Stimulated activated naive CD8-positive, alpha-beta T cell treated with anti-CD3 and anti-CD28 coated beads, Interleukin-15, amount 100 ng/mL, for 72 hours (primary cell): ENCODE data around the gene PCDHGB7.
"Not testable (repeated sequence)": the region's sequence is repeated elsewhere in the genome, so short reads cannot be mapped to it uniquely, and the experiment has no call there.

Experiments
- ATAC-seq: fragments of 150-1000 bp; cut with Tn5 transposase; 2 replicates; pipeline ENCODE4 v1.10.0; 2021; ENCODE audit warnings: mild to moderate bottlenecking, moderate library complexity
- DNase-seq, 2 donors: peaks; one replicate each; pipeline ENCODE4 v3.0.0; 2021 to 2022
- H3K27ac Mint-ChIP-seq, 2 donors: one replicate each; pipeline ENCODE4 v1.8.0; 2022; ENCODE audit warnings: mild to moderate bottlenecking in 2 of 2, mixed read lengths in 2 of 2, moderate library complexity in 2 of 2
- H3K27me3 Mint-ChIP-seq: one replicate; pipeline ENCODE4 v1.8.0; 2022; ENCODE audit warnings: mixed read lengths
- H3K4me1 Mint-ChIP-seq: one replicate; pipeline ENCODE4 v1.8.0; 2022; ENCODE audit warnings: mild to moderate bottlenecking, mixed read lengths
- H3K4me3 Mint-ChIP-seq, 2 donors: one replicate each; pipeline ENCODE4 v1.8.0; 2022; ENCODE audit warnings: mild to moderate bottlenecking in 2 of 2, mixed read lengths in 2 of 2, moderate library complexity in 1 of 2
- H3K9me3 Mint-ChIP-seq, 2 donors: one replicate each; pipeline ENCODE4 v1.8.0; 2022; ENCODE audit warnings: mixed read lengths in 2 of 2

The PCDHGB7 gene

DNA sequence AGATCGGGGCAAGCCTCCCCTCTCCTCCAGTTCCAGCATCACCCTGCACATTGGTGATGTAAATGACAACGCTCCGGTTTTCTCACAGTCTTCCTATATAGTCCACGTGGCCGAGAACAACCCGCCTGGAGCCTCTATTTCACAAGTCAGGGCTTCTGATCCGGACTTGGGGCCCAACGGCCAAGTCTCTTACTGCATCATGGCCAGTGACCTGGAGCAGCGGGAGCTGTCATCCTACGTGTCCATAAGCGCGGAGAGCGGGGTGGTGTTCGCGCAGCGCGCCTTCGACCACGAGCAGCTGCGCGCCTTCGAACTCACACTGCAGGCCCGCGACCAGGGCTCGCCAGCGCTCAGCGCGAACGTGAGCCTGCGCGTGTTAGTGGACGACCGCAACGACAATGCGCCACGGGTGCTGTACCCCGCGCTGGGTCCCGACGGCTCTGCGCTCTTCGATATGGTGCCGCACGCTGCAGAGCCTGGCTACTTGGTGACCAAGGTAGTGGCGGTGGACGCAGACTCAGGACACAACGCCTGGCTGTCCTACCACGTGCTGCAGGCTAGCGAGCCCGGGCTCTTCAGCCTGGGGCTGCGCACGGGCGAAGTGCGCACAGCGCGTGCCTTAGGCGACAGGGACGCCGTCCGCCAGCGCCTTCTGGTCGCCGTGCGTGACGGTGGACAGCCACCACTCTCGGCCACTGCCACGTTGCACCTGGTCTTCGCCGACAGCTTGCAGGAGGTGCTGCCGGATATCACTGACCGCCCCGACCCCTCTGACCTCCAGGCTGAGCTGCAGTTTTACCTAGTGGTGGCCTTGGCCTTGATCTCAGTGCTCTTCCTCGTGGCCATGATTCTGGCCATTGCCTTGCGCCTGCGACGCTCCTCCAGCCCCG lies 28.1 kb upstream of the PCDHGB7 start:
- H3K27ac Mint-ChIP-seq = no peak overlapping the region
- peaks cover 29 to 46% of the 10 kb centered on the region in 2 donors for H3K9me3 Mint-ChIP-seq
- no peaks in the 10 kb centered on the region for H3K4me1 Mint-ChIP-seq
- peaks cover 83% of the 10 kb centered on the region for H3K27me3 Mint-ChIP-seq
- no peak for ATAC-seq
- no peak for DNase-seq
- H3K4me3 Mint-ChIP-seq = no peak overlapping the region

DNA sequence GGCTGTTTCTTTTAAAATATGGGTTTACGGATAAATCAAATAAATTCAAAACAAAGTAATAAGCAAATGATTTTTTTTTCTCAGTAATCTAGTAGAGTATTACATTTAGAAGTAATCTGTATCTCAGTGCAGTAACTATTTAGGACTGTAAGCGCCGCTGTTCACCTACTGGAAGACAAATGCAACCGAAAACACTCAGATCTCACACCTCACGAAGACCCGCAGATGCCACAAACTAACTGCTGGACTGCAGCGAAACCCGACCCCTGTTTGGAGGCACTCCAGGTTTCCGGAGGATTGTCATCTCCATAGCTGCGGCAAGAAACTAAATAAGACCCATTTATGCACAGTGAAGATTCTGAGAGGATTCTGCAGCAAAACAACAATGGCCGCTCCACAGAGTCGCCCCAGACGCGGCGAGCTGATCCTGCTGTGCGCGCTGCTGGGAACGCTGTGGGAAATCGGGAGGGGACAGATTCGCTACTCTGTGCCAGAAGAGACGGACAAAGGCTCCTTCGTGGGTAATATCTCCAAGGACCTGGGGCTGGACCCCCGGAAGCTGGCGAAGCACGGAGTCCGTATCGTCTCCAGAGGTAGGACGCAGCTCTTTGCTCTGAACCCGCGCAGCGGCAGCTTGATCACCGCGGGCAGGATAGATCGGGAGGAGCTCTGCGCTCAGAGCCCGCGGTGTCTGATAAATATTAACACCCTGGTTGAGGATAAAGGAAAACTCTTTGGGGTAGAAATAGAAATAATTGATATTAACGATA lies 24.9 kb upstream of the PCDHGB7 start, which contains the start of gene PCDHGA8:
TSS of gene PCDHGA8 (plus strand) at position 205 of the 770 bp plus-strand sequence. CDS start at position 386, 181 bp downstream.
- Mint-ChIP-seq H3K27me3 (peaks cover 81% of the 10 kb centered on the region), H3K27ac (peak within 1 kb of the TSS in 1 of 2 donors; percentile 86), H3K4me3 (no peak within 1 kb of the TSS), H3K4me1 (no peaks in the 10 kb centered on the region), H3K9me3 (peaks cover 25 to 38% of the 10 kb centered on the region in 2 donors)
- no peak for DNase-seq
- ATAC-seq = no peak

DNA sequence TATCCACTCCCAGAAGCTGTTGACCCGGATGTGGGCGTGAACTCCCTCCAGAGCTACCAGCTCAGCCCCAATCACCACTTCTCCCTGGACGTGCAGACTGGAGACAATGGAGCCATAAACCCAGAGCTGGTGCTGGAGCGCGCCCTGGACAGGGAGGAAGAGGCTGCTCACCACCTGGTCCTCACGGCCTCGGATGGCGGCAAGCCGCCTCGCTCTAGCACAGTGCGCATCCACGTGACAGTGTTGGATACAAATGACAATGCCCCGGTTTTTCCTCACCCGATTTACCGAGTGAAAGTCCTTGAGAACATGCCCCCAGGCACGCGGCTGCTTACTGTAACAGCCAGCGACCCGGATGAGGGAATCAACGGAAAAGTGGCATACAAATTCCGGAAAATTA lies 24.2 kb upstream of the PCDHGB7 start:
- no peaks in the 10 kb centered on the region for H3K4me1 Mint-ChIP-seq
- H3K27ac Mint-ChIP-seq = no peak overlapping the region
- no peak for DNase-seq
- H3K4me3 Mint-ChIP-seq = no peak overlapping the region
- peaks cover 23 to 36% of the 10 kb centered on the region in 2 donors for H3K9me3 Mint-ChIP-seq
- H3K27me3 Mint-ChIP-seq = peaks cover 77% of the 10 kb centered on the region
- no peak for ATAC-seq

DNA sequence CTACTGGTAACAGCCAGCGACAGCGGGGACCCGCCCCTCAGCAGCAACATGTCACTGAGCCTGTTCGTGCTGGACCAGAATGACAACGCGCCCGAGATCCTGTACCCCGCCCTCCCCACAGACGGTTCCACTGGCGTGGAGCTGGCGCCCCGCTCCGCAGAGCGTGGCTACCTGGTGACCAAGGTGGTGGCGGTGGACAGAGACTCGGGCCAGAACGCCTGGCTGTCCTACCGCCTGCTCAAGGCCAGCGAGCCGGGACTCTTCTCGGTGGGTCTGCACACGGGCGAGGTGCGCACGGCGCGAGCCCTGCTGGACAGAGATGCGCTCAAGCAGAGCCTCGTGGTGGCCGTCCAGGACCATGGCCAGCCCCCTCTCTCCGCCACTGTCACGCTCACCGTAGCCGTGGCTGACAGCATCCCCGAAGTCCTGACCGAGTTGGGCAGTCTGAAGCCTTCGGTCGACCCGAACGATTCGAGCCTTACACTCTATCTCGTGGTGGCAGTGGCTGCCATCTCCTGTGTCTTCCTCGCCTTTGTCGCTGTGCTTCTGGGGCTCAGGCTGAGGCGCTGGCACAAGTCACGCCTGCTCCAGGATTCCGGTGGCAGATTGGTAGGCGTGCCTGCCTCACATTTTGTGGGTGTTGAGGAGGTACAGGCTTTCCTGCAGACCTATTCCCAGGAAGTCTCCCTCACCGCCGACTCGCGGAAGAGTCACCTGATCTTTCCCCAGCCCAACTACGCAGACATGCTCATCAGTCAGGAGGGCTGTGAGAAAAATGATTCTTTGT lies 22.9 kb upstream of the PCDHGB7 start:
- Mint-ChIP-seq H3K27me3 (peaks cover 77% of the 10 kb centered on the region), H3K9me3 (peaks cover 20 to 34% of the 10 kb centered on the region in 2 donors)
- H3K4me3 Mint-ChIP-seq, H3K4me1 Mint-ChIP-seq, ATAC-seq, H3K27ac Mint-ChIP-seq, DNase-seq: not testable (repeated sequence)

DNA sequence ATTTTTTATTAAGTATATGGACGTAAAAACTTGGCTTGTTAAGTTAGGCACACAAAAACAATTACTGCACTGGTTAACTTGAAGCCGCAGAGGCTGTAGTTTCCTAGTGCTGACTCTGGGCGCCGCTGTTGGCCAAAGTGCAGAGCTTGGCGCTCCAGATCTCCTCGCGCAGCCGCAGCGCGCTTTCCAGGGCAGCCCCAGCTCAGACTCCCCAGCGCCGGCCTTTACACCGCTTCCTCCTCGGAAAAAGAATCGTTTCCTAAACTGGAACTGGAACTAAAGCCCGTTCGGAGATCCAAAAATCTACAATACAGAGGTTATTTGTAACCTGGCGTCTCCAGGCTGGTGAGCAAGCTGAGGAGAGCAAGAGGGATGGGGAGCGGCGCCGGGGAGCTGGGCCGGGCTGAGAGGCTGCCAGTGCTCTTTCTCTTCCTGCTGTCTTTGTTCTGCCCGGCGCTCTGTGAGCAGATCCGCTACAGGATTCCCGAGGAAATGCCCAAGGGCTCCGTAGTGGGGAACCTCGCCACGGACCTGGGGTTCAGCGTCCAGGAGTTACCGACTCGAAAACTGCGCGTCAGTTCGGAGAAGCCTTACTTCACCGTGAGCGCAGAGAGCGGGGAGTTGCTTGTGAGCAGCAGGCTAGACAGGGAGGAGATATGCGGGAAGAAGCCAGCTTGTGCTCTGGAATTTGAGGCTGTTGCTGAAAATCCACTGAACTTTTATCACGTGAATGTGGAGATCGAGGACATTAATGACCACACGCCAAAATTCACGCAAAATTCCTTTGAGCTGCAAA lies 19.5 kb upstream of the PCDHGB7 start, which contains the start of gene PCDHGB5:
TSS of gene PCDHGB5 (plus strand) at position 192 of the 796 bp plus-strand sequence. CDS start at position 373, 181 bp downstream.
- peak within 1 kb of the TSS; percentile 67 to 69 for H3K4me3 Mint-ChIP-seq
- peaks cover 79% of the 10 kb centered on the region for H3K27me3 Mint-ChIP-seq
- peaks cover 11 to 32% of the 10 kb centered on the region in 2 donors for H3K9me3 Mint-ChIP-seq
- peak within 1 kb of the TSS; percentile 33 to 42 for H3K27ac Mint-ChIP-seq
- DNase-seq = peak in 1 of 2 donors; percentile 51
- H3K4me1 Mint-ChIP-seq = not testable (repeated sequence)
- peak; percentile 92 for ATAC-seq

DNA sequence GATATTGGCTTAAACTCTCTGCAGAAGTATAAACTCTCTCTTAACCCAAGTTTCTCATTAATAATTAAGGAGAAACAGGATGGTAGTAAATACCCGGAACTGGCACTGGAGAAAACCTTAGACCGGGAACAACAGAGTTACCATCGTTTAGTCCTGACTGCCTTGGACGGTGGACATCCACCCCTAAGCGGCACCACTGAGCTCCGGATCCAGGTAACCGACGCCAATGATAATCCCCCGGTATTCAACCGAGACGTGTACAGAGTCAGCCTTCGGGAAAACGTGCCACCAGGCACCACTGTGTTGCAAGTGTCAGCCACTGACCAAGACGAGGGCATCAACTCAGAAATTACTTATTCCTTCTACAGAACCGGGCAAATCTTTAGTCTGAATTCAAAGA lies 18.9 kb upstream of the PCDHGB7 start:
- ATAC-seq (no peak), DNase-seq (no peak)
- H3K4me1 Mint-ChIP-seq = peaks cover 9% of the 10 kb centered on the region
- no peak overlapping the region for H3K4me3 Mint-ChIP-seq
- H3K27ac Mint-ChIP-seq = peak overlapping the region in 1 of 2 donors; percentile 42
- peaks cover 79% of the 10 kb centered on the region for H3K27me3 Mint-ChIP-seq
- H3K9me3 Mint-ChIP-seq = peaks cover 11 to 38% of the 10 kb centered on the region in 2 donors

DNA sequence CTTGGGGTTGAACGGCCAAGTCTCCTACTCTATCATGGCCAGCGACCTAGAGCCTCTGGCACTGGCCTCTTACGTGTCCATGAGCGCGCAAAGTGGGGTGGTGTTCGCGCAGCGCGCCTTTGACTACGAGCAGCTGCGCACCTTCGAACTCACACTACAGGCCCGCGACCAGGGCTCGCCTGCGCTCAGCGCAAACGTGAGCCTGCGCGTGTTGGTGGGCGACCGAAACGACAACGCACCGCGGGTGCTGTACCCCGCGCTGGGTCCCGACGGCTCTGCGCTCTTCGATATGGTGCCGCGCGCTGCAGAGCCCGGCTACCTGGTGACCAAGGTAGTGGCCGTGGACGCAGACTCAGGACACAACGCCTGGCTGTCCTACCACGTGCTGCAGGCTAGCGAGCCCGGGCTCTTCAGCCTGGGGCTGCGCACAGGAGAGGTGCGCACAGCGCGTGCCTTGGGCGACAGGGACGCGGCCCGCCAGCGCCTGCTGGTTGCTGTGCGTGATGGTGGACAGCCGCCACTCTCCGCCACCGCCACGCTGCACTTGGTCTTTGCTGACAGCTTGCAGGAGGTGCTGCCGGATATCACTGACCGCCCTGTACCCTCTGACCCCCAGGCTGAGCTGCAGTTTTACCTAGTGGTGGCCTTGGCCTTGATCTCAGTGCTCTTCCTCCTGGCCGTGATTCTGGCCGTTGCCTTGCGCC lies 17.8 kb upstream of the PCDHGB7 start:
- ATAC-seq = no peak
- Mint-ChIP-seq H3K27me3 (peaks cover 79% of the 10 kb centered on the region), H3K4me3 (no peak overlapping the region)

DNA sequence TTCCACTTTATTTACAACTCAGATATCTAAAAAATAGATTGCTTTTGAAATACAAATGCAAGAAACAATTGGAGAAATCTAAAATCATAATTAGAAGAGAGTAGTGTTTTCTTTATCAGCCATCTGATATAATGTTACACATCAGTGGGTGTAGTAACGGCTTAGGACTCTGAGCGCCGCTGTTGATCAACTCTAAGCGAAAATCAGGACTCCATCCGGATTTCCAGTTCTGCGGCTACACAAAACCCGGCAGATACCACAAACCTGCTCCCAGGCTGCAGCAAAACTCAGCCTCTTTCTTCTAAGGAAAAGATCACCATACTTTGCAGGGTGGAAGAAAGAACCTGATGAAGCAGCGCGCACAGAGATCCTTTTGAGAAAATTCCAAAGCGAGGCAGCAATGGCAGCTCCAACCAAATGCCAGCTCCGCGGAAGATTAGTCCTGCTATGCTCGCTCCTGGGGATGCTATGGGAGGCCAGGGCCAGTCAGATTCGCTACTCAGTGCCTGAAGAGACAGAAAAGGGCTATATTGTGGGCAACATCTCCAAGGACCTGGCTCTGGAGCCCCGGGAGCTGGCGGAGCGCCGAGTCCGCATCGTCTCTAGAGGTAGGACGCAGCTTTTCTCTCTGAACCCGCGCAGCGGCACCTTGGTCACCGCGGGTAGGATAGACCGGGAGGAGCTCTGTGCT lies 14.8 kb upstream of the PCDHGB7 start, which contains the start of gene PCDHGA9:
TSS of gene PCDHGA9 (plus strand) at position 226 of the 691 bp plus-strand sequence. CDS start at position 401, 175 bp downstream.
- Mint-ChIP-seq H3K27me3 (peaks cover 80% of the 10 kb centered on the region), H3K4me1 (peaks cover 9% of the 10 kb centered on the region), H3K27ac (no peak within 1 kb of the TSS), H3K9me3 (peaks cover 5 to 46% of the 10 kb centered on the region in 2 donors), H3K4me3 (peak within 1 kb of the TSS; percentile 44 to 62)
- ATAC-seq = no peak
- no peak for DNase-seq

More for the DNA sequence above, 17.8 kb upstream of the PCDHGB7 start:
- peaks cover 5 to 34% of the 10 kb centered on the region in 2 donors for H3K9me3 Mint-ChIP-seq
- H3K27ac Mint-ChIP-seq = no peak overlapping the region
- DNase-seq = no peak
- H3K4me1 Mint-ChIP-seq = peaks cover 9% of the 10 kb centered on the region

DNA sequence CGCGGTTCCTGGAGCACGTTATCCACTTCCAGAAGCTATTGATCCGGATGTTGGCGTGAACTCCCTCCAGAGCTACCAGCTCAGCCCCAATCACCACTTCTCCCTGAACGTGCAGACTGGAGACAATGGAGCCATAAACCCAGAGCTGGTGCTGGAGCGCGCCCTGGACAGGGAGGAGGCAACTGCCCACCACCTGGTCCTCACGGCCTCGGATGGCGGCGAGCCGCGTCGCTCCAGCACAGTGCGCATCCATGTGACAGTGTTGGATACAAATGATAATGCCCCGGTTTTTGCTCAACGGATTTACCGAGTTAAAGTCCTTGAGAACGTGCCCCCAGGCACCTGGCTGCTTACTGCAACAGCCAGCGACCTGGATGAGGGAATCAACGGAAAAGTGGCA lies 14.1 kb upstream of the PCDHGB7 start:
- peaks cover 16% of the 10 kb centered on the region for H3K4me1 Mint-ChIP-seq
- H3K27me3 Mint-ChIP-seq = peaks cover 86% of the 10 kb centered on the region
- H3K9me3 Mint-ChIP-seq = peaks cover 5 to 53% of the 10 kb centered on the region in 2 donors
- peak overlapping the region in 1 of 2 donors; percentile 62 for H3K4me3 Mint-ChIP-seq
- DNase-seq (no peak), ATAC-seq (no peak)
- H3K27ac Mint-ChIP-seq = no peak overlapping the region

DNA sequence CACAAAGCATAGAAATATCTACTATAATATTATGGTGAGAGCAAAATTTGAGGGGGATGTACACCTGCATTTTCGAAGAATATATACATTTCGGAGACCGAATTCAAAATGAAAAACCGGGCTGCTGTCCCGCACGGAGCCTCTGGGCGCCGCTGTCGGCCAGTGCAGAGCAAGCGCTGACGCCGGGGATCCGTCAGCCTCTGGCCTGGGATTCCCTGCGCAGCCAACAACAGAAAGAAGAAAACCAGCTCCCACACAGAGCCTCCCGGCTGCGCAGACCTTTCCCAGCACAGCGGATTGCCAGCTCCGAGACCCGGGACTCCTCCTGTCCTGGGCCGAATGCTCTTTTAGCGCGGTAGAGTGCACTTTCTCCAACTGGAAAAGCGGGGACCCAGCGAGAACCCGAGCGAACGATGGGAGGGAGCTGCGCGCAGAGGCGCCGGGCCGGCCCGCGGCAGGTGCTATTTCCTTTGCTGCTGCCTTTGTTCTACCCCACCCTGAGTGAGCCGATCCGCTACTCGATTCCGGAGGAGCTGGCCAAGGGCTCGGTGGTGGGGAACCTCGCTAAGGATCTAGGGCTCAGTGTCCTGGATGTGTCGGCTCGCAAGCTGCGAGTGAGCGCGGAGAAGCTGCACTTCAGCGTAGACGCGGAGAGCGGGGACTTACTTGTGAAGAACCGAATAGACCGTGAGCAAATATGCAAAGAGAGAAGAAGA lies 9.5 kb upstream of the PCDHGB7 start, which contains the start of gene PCDHGB6:
TSS of gene PCDHGB6 (plus strand) at position 232 of the 716 bp plus-strand sequence. CDS start at position 414, 182 bp downstream.
- Mint-ChIP-seq H3K27me3 (peaks cover 79% of the 10 kb centered on the region), H3K27ac (peak within 1 kb of the TSS in 1 of 2 donors; percentile 9), H3K9me3 (peaks cover 10 to 49% of the 10 kb centered on the region in 2 donors), H3K4me3 (peak within 1 kb of the TSS; percentile 73 to 81), H3K4me1 (peaks cover 13% of the 10 kb centered on the region)
- ATAC-seq = peak; percentile 76
- DNase-seq = peak in 1 of 2 donors; percentile 52

DNA sequence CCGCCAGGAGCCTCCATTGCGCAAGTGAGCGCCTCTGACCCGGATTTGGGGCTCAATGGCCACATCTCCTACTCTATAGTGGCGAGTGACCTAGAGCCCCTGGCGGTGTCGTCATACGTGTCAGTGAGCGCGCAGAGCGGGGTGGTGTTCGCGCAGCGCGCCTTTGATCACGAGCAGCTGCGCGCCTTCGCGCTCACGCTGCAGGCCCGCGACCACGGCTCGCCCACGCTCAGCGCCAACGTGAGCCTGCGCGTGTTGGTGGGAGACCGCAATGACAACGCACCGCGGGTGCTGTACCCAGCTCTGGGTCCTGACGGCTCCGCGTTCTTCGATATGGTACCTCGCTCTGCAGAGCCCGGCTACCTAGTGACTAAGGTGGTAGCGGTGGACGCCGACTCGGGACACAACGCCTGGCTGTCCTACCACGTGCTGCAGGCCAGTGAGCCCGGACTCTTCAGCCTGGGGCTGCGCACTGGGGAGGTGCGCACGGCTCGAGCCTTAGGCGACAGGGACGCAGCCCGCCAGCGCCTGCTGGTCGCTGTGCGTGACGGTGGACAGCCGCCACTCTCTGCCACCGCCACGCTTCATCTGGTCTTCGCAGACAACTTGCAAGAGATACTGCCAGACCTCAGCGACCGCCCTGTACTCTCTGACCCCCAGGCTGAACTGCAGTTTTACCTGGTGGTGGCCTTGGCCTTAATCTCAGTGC lies 7.7 kb upstream of the PCDHGB7 start:
- Mint-ChIP-seq H3K27ac (no peak overlapping the region), H3K27me3 (peaks cover 79% of the 10 kb centered on the region), H3K9me3 (peaks cover 10 to 38% of the 10 kb centered on the region in 2 donors), H3K4me3 (no peak overlapping the region), H3K4me1 (peaks cover 26% of the 10 kb centered on the region)
- no peak for DNase-seq
- ATAC-seq = no peak

DNA sequence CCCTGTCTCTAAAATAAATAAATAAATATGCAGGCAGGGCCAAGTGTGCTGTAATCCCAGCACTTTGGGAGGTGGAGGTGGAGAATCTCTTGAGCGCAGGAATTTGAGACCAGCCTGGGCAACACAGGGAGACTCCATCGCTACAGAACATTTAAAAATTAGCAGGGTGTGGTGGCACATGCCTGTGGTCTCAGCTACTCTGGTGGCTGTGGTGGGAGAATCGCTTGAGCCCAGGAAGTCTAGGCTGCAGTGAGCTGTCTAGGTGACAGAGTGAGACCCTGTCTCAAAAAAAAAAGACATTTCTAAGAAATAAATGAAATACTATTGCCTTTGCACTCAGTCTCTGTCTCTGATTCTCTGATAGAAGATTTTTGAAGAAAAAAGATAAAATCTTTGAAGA lies 5.9 kb upstream of the PCDHGB7 start:
- no peak overlapping the region for H3K4me3 Mint-ChIP-seq
- H3K27me3 Mint-ChIP-seq = peaks cover 81% of the 10 kb centered on the region
- no peak for DNase-seq
- H3K27ac Mint-ChIP-seq = no peak overlapping the region
- H3K9me3 Mint-ChIP-seq = peaks cover 10 to 29% of the 10 kb centered on the region in 2 donors
- peaks cover 32% of the 10 kb centered on the region for H3K4me1 Mint-ChIP-seq
- ATAC-seq = no peak
